DND-41 (cell line): ENCODE data around the gene OLFM3.

Experiments used
- ATAC-seq: fragments of 200-7000 bp; cut with Tn5 transposase; 3 replicates; pipeline ENCODE4 v1.9.1; 2021; ENCODE audit warnings: low read depth; ENCODE audit not compliant: insufficient read depth
- DNase-seq: peaks from one replicate; pipeline ENCODE4 v3.0.0-alpha.2; 2020
- H2AFZ ChIP-seq: 2 replicates; pipeline ENCODE4 v1.6.0; 2012; ENCODE audit warnings: low read depth, low read length
- H3K27ac ChIP-seq: 2 replicates; pipeline ENCODE4 v1.5.1; 2012; ENCODE audit warnings: low read length, inconsistent platforms
- H3K27me3 ChIP-seq: fragments of 200-600 bp; sonication (generic); 2 replicates; pipeline ENCODE4 v1.6.0; 2012; ENCODE audit warnings: low read length, mild to moderate bottlenecking, inconsistent platforms; ENCODE audit not compliant: insufficient read depth, poor library complexity
- H3K36me3 ChIP-seq: 2 replicates; pipeline ENCODE4 v1.5.1; 2012; ENCODE audit warnings: low read length, inconsistent platforms; ENCODE audit not compliant: insufficient read depth
- H3K4me1 ChIP-seq: 2 replicates; pipeline ENCODE4 v1.5.1; 2012; ENCODE audit warnings: mild to moderate bottlenecking, low read length; ENCODE audit not compliant: insufficient read depth
- H3K4me2 ChIP-seq: 2 replicates; pipeline ENCODE4 v1.6.0; 2012; ENCODE audit warnings: mild to moderate bottlenecking, moderate library complexity, low read length, inconsistent platforms; ENCODE audit not compliant: insufficient read depth
- H3K4me3 ChIP-seq, 2 experiments: fragments of 200-600 bp in 1 of 2; shearing (Covaris generic) in 1 of 2; 2 replicates each; pipeline ENCODE4 v1.5.1; 2012 to 2016; ENCODE audit warnings: inconsistent platforms in 2 of 2, low read length in 2 of 2, mild to moderate bottlenecking in 2 of 2, low read depth in 1 of 2, moderate library complexity in 1 of 2
- H3K79me2 ChIP-seq: 2 replicates; pipeline ENCODE4 v1.6.0; 2012; ENCODE audit warnings: low read length, inconsistent platforms; ENCODE audit not compliant: insufficient read depth
- H3K9ac ChIP-seq: 2 replicates; pipeline ENCODE4 v1.6.0; 2012; ENCODE audit warnings: low read depth, mild to moderate bottlenecking, inconsistent platforms, low read length, moderate library complexity
- H3K9me3 ChIP-seq: 2 replicates; pipeline ENCODE4 v1.5.1; 2012; ENCODE audit warnings: low read length, moderate library complexity, mild to moderate bottlenecking, inconsistent platforms; ENCODE audit not compliant: insufficient read depth, severe bottlenecking
- H4K20me1 ChIP-seq: 2 replicates; pipeline ENCODE4 v1.6.0; 2012; ENCODE audit warnings: low read length; ENCODE audit not compliant: insufficient read depth
- EZH2 ChIP-seq: IDR thresholded peaks from 3 replicates; pipeline ENCODE4 v1.6.1; 2012; ENCODE audit warnings: borderline replicate concordance, low read depth, mild to moderate bottlenecking, moderate library complexity, low read length, inconsistent platforms; ENCODE audit not compliant: severe bottlenecking
- TF ChIP-seq, protein P1 (sequence below): IDR thresholded peaks from 2 replicates; pipeline ENCODE4 v1.5.1; 2012; ENCODE audit warnings: borderline replicate concordance, low read length, moderate library complexity, mild to moderate bottlenecking; ENCODE audit not compliant: poor library complexity, severe bottlenecking; ENCODE audit errors: extremely low read depth

OLFM3 gene

DNA sequence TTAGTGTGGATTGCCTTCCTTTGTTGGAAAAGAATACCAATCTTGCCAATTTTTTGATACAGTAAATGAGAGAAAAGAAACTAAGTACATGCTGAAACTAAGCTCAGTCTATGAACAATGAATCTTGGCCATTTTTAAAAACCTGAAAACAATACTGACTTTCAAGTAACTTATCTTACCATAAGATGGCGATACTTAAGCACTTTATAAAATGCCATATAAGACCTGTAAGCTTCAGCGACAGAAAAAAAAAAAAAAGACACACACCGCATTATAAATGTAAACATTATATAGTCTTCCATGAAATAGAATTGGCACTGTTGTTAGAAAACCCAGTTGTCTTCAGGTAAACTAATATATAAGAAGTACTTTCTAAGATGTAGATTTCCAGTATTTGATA, 3.0 kb downstream of the OLFM3 start:
- H3K9ac ChIP-seq = no peak overlapping the region
- no peaks in the 10 kb centered on the region for H3K4me1 ChIP-seq
- DNase-seq (no peak), ATAC-seq (no peak)
- no peak overlapping the region for H3K4me3 ChIP-seq
- H3K79me2 ChIP-seq = no peaks in the 10 kb centered on the region
- no peaks in the 10 kb centered on the region for H3K27me3 ChIP-seq
- H3K27ac ChIP-seq = no peak overlapping the region
- no peak for TF ChIP-seq EZH2
- TF ChIP-seq, protein P1, sequence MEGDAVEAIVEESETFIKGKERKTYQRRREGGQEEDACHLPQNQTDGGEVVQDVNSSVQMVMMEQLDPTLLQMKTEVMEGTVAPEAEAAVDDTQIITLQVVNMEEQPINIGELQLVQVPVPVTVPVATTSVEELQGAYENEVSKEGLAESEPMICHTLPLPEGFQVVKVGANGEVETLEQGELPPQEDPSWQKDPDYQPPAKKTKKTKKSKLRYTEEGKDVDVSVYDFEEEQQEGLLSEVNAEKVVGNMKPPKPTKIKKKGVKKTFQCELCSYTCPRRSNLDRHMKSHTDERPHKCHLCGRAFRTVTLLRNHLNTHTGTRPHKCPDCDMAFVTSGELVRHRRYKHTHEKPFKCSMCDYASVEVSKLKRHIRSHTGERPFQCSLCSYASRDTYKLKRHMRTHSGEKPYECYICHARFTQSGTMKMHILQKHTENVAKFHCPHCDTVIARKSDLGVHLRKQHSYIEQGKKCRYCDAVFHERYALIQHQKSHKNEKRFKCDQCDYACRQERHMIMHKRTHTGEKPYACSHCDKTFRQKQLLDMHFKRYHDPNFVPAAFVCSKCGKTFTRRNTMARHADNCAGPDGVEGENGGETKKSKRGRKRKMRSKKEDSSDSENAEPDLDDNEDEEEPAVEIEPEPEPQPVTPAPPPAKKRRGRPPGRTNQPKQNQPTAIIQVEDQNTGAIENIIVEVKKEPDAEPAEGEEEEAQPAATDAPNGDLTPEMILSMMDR = peak; percentile 22
- no peaks in the 10 kb centered on the region for H3K9me3 ChIP-seq
- H4K20me1 ChIP-seq = no peaks in the 10 kb centered on the region
- H3K4me2 ChIP-seq = no peak overlapping the region
- H3K36me3 ChIP-seq = no peaks in the 10 kb centered on the region
- H2AFZ ChIP-seq = no peak overlapping the region

GRCh38 chr1:101992821-101993575, 3.7 kb downstream of the OLFM3 start:
- DNase-seq (no peak), ATAC-seq (no peak)
- no peaks in the 10 kb centered on the region for H3K4me1 ChIP-seq
- H3K79me2 ChIP-seq = no peaks in the 10 kb centered on the region
- H4K20me1 ChIP-seq = no peaks in the 10 kb centered on the region
- no peak overlapping the region for H3K27ac ChIP-seq
- H3K36me3 ChIP-seq = no peaks in the 10 kb centered on the region
- H3K9me3 ChIP-seq = no peaks in the 10 kb centered on the region
- H2AFZ ChIP-seq = no peak overlapping the region
- TF ChIP-seq, protein P1 = no peak
- TF ChIP-seq EZH2 = no peak
- H3K27me3 ChIP-seq = no peaks in the 10 kb centered on the region
- no peak overlapping the region for H3K4me3 ChIP-seq
- no peak overlapping the region for H3K4me2 ChIP-seq
- H3K9ac ChIP-seq = no peak overlapping the region

GRCh38 chr1:101980974-101981373, 15.8 kb downstream of the OLFM3 start:
- DNase-seq (no peak), ATAC-seq (peak; percentile 44; the same call in 1 of the 3 replicates)
- Histone ChIP-seq H3K4me1 (peaks cover 12% of the 10 kb centered on the region), H3K9ac (peak overlapping the region; percentile 32), H3K9me3 (no peaks in the 10 kb centered on the region), H3K79me2 (no peaks in the 10 kb centered on the region), H3K4me2 (peak overlapping the region; percentile 56), H3K36me3 (no peaks in the 10 kb centered on the region), H4K20me1 (no peaks in the 10 kb centered on the region), H3K27ac (peak overlapping the region; percentile 72), H2AFZ (peak overlapping the region; percentile 83), H3K4me3 (peak overlapping the region in 1 of 2 experiments; percentile 2; a peak in 2 of 4 replicates), H3K27me3 (no peaks in the 10 kb centered on the region)
- no peak for TF ChIP-seq EZH2

GRCh38 chr1:101977266-101977665, 19.5 kb downstream of the OLFM3 start:
- H3K27me3 ChIP-seq = no peaks in the 10 kb centered on the region
- no peak overlapping the region for H3K27ac ChIP-seq
- no peaks in the 10 kb centered on the region for H3K79me2 ChIP-seq
- DNase-seq = no peak
- H2AFZ ChIP-seq = no peak overlapping the region
- H3K9me3 ChIP-seq = no peaks in the 10 kb centered on the region
- no peaks in the 10 kb centered on the region for H4K20me1 ChIP-seq
- H3K4me1 ChIP-seq = peaks cover 12% of the 10 kb centered on the region
- no peak for TF ChIP-seq EZH2
- no peak overlapping the region for H3K9ac ChIP-seq
- H3K4me3 ChIP-seq = no peak overlapping the region
- H3K36me3 ChIP-seq = no peaks in the 10 kb centered on the region
- no peak for ATAC-seq
- no peak overlapping the region for H3K4me2 ChIP-seq
